Measurements from ENCODE around the gene NR1D2.
A peak's percentile ranks its signal among the peaks of the same experiment; 100 is the strongest.
"Not testable (repeated sequence)": the region's sequence is repeated elsewhere in the genome, so short reads cannot be mapped to it uniquely, and the experiment has no call there.

Gene NR1D2

DNA sequence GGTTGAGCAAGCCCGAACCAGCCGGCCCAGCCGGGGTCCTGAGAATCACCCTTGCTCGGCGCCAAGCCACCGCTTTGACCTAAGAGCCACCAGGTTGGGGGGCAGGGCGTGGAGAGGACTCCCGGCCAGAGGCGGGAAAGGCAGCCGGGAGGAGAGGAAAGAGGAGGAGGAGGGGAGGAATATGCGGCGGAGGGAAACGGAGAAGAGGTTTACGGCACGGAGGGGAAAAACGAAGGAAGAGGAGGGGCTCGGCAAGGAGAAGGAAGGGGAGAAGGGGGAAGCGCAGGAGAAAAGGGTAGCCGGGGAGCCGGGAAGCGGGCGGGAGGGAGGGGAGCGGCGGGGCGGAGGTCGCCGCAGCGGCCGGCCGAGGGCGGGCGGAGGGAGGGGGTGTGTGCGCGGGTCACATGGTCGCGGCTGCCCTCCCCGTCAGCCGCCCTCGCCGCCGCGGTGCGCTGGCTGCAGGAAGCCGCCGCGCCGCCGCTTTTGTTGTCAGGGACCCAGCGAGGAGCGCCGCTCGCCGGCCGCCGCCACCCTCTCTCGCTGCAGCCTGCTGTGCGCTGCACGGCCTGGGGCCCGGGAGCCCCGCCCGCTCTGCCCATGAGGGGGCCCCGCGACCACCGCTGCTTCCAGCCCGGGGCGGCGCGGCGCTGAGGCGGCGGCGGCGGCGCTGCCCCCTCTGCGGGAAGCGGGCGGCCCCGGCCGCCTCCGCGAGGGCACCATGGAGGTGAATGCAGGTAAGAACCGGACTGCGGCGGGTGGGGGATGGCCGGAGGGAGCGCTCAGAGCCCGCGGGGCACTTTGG, at the start of gene NR1D2:
Gene NR1D2 (plus strand): TSS at position 426 of the 802 bp plus-strand sequence. CDS start 293 bp downstream, at position 719.
- peak; percentile 53 to 85 (median 81) for DNase-seq

DNA sequence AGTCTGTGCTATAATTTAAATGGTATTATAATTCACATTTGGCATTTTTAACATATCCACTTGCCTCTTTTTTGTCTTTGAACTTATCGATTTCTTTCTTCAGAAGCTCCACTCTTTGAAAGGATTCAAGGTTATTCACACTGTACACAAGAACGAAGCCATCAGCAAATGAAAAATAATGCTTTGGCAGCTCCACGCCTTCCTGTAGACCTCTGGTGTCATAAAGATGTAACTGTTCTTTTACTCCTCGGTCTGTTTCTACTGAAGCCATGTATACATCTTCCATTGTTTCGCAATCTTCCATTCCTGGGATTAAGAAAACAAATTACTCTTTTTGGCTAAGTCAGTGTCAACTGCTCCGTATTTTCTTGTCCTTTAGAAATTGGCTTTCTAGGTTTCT, 44.3 kb upstream of the NR1D2 start:
- no peak for DNase-seq

DNA sequence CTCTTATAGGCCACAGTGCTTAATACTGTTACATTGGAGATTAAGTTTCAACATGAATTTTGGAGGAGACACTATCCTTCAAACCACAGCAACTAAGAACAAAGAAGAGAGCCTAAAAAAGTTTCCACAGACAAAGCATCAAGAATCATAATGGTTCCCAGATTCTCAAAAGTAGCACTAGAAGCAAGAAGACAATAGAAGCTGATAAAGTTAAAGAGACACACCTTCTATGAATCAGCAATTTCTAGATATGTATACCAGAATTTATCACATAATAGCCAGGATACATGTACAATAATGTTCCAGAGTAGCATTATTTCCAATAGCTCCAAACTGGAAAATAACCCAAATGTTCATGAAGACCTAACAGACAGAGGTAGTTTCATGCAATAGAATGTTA, 40.5 kb upstream of the NR1D2 start:
- DNase-seq: no peak

DNA sequence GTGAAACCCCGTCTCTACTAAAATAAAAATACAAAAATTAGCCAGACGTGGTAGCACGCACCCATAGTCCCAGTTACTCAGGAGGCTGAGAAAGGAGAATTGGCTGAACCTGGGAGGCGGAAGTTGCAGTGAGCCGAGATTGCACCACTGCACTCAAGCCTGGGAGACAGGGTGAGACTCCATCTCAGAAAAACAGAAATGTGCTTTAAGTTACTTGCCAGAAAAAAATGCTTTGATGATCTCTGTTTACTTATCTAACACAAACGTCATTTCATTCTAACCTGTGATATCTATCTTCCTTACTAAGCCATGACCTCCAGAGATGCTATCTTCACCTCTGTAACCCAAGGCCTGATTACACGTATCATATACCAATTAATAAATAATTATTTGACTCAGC, 35.7 kb upstream of the NR1D2 start:
- no peak for DNase-seq

DNA sequence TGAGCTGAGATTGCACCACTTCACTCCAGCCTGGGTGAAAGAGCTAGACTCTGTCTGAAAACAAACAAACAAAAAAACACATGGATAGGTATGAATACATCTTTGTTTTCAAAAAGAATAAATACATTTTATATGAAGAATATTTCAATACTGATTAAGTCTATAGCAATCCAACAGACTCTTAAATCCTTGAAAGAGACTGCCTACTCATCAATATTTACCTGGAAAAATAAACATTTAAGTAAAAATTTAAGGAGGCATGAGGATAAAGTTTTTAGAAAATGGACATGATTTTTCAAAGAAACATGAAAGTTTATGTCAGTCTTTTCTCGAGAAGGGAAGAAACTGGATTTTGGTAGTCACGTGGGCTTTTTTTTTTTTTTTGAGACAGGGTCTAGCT, 33.7 kb upstream of the NR1D2 start:
- DNase-seq: no peak

DNA sequence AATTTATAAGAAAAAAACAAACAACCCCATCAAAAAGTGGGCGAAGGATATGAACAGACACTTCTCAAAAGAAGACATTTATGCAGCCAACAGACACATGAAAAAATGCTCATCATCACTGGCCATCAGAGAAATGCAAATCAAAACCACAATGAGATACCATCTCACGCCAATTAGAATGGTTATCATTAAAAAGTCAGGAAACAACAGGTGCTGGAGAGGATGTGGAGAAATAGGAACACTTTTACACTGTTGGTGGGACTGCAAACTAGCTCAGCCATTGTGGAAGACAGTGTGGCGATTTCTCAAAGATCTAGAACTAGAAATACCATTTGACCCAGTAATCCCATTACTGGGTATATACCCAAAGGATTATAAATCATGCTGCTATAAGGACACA, 32.8 kb upstream of the NR1D2 start:
- DNase-seq: not testable (repeated sequence)

DNA sequence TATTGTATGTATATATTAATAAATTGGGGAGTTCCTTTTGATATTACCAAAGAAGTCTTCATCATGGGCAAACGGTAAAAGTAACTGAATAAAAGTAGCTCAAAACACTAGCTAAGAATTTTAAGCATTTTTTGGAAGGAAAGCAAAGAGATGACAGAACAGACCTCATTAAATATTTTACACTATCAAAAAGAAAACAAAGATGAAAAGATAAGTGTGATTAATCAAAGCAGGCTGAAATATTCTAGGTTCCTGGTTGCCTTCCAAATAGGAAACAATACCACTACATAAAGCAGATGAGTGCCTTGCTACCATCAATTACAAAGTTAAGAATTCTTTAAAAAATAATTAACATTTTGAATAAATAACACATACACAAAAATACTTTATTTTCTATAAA, 31.9 kb upstream of the NR1D2 start:
- no peak for DNase-seq

DNA sequence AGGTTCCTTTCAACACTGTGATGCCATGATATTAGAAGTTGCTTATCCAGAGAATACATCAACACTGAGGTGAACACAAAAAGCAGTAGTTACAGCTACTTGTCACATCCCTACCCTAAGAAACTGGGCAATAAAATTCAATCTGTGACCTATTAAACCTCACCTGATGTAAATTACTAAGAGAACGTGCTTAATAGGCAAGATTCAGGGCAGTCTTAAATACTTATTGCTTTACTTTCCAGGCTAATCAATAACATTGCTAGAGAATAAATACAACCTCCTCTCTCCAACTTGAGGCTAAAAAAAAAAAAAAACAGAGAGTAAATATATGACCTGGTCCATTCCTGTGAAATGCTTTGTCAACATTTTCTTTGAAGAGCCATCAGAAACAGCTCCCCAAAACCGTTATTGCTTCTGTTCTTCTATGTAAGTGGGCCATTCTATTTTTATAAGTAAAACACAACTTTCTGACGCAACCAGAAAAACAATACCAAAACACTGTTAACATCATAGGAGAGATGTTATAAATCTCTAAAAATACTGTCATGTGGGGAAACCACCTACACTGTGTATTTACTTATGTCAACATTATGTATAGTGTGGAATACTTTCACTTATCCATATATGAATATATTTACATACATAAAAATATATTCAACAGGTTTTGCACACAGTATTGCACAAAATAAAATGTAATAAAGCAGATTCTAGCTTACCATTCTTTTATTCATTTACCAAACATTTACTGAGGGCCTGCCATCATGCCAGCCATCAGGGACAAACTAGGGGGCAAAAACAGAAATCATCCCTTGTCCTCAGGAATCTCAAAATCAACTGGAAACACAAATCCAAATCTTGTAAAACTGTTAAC, 31.0 kb upstream of the NR1D2 start:
- DNase-seq: peak in 1 of 3 experiments; percentile 1

DNA sequence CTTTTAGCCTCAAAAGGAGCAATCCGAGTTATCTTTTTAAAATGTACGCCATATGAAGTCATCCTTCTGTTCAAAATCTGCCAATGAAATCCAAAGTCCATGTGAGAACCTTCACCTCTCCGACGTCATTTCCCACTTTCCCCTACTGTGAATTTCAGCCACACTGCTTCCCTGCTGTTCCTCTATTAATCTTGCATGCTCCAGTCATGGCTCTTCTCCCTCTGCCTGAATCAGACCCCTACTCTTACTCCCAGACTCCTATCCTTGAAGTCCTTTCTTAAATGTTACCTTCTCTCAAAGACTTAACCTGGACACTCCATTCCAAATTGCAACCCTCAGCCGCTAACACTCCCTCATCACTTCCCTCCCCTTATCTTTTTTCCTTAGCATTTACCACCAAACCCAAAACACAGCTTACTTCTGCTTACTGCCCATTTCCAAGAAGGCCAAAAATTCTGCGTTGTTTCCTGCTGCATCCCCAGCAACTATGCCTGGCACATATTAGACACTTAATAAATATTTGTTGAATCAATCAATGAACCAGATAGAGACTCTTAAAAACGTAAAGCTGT, 29.5 kb upstream of the NR1D2 start:
- peak in 2 of 3 experiments; percentile 13 to 56 for DNase-seq

DNA sequence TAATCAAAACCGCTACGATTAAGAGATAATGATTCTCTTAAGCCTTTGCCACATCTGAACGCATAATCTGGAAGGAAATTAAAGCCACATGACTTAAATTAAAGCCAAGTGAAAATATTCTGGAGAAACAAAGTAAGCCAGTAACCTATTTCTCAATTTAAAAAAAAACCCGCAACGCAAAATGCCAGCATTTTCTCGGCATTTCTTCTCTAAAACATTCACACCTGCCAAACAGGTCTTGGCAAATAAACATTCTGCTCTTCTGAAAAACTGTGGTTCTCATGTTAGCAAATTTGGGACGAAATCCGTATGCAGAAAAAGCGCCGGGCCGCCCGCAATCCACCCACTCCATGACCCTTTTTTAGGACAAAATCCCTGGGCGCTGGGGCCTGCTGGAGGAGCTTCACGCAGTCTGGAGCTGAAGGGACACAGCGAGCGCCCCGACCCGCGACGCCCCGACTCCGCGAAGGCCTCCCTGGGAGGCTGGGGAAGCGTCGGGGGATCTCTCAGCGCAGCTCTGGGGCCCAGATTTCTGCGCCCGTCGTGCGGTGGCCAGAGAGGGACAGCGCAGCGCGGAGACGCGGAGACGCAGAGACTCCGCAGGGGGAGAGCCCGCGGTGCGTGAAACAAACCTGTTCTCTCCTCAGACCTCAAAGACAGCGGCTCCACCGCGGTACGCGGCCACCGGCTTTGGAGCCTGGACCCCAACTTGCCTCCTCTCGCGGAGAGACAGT, 28.8 kb upstream of the NR1D2 start:
- peak in 1 of 3 experiments; percentile 50 for DNase-seq

DNA sequence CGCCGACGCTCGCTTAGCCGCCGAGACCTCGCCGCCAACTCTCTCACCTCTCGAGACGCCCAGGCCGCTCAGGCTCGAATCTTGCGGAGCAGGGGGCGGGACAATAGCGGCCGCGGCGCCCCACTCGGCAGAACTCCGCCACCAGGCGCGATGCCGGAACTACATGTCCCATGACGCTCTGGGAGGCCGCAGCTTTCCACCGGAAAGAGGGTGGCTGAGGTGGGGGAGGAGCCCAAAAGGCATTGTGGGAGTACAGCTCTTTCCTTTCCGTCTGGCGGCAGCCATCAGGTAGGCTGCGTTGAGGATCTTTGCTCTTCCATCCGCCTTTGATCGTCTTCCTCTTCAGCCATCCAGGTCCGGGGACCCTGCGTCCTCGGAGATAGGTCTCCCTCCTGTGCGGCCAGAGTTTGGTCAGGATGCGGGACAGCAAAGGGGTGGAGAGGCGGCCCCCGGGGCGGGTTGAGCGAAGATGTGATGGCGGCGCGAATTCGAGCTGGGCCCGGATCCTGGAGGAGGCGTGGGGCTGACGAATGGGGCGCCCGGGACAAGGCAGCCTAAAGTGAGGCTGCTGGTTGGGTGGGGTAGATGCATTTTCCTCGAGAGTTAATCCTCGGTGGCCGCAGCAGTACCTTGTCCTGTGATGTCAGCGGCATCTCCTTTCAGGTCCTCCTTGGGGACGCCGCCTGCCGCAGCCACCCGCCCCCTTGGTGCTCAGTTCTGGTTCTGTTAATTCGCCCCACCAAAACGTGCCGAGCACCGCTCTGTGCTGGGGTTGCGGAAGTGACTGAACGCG, 28.0 kb upstream of the NR1D2 start, which contains the start of the genes NKIRAS1 and RPL15:
Gene NKIRAS1 (minus strand): TSS at position 105 of the 793 bp plus-strand sequence. CDS start 6,086 bp downstream, outside the sequence.
Gene RPL15 (plus strand): TSS at position 247 of the 793 bp plus-strand sequence. CDS start 728 bp downstream, outside the sequence.
- peak; percentile 89 to 96 (median 91) for DNase-seq

DNA sequence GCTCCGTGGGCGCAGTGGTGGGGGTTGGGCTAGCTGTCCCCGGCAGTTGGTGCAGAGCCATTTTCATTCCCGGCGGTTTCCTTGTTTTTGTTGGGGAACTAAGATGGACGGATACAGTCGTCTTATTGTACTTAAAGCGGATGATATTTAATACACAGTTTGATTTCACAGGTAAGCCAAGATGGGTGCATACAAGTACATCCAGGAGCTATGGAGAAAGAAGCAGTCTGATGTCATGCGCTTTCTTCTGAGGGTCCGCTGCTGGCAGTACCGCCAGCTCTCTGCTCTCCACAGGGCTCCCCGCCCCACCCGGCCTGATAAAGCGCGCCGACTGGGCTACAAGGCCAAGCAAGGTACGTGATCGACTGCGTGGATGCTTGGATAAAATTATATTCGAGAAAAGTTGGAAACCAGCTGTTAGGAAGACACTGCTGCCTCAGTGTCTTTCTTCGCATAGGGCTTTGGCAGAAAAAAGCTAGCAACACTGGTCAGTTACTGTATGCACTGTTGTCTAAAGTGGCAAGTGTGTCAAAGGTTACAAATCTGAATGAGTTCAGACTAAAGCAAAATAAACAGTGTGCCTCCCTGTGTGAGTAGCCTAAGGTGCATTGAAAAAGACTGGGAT, 27.3 kb upstream of the NR1D2 start:
- peak in 1 of 3 experiments; percentile 26 for DNase-seq

DNA sequence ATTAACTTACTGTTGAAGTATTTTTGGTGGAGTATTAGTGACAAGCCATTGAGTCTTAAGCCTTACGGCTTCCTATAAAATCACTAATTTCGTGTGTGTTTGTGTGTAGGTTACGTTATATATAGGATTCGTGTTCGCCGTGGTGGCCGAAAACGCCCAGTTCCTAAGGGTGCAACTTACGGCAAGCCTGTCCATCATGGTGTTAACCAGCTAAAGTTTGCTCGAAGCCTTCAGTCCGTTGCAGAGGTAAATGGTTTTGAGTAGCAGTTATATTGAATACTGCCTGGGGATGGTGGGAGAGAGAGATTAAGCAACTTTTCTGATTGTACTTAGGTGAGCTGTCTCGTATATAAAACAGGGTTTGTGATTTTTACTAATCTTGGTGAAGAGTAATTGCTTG, 26.8 kb upstream of the NR1D2 start:
- DNase-seq: not testable (repeated sequence)

DNA sequence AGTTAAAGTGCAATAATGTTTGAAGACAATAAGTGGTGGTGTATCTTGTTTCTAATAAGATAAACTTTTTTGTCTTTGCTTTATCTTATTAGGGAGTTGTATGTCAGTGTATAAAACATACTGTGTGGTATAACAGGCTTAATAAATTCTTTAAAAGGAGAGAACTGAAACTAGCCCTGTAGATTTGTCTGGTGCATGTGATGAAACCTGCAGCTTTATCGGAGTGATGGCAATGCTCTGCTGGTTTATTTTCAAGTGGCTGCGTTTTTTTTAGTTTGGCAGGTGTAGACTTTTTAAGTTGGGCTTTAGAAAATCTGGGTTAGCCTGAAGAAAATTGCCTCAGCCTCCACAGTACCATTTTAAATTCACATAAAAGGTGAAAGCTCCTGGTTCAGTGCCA, 25.5 kb upstream of the NR1D2 start:
- no peak for DNase-seq

DNA sequence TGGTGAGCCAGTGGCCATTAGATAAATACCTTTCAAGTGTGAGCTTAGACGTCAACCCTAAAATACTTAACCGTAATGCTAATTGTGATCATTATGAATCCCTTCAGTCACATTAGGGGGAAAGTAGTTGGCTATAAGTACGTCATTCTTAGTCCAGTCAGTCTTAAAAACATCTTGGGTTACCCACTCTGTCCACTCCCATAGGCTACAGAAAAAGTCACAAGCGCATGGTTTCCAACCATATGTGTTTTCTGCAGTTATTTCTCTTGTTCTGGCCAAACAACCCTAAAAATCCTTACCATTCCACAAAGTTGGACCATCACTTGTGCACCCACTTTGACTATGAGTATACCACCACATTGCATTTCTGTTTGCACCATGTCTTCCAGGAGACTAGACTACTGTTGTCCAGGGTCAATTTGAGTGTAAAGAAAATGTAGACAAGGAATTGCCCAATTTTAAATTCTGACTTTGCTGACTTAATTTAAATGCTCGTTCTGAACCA, 24.9 kb upstream of the NR1D2 start:
- DNase-seq: peak in 1 of 3 experiments; percentile 3

DNA sequence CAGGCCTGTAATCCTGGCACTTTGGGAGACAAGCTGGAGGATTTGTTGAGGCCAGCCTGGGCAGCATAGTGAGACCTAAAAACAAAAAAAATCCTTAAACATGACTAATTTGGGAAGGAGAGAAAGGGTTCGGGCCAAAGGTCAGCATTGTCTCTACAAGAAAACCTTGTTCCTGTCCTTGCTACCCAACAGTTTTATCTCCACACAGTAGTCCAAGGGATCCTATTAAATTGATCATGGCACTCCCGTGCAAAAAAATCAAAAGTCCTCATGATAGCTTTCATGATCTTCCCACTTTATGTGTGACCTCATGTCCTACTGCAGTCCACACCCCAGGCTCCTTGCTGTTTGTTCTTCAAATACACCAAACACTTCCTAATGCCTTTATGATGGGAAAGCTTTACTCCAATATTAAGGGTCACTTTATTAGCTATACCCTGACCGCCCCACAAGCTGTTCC, 24.0 kb upstream of the NR1D2 start:
- no peak for DNase-seq

DNA sequence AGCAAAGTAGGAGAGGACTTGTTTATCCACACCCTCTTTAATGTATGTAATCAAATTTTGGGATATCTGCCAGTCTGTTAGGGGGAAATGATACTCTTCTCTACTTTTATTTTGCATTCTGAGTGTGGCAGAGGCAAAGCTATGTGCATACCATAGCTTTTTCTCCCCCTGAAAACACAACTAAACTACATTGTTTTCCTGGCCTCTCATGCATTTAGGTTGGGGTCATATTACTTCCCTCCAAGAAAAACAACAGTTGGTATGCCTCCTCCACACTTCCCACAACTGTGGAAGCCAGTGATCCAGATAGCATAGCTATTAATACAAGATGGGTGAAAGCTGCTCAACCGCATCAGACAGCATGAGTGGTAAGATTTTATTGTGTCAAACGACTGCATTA, 21.3 kb upstream of the NR1D2 start:
- DNase-seq: no peak

DNA sequence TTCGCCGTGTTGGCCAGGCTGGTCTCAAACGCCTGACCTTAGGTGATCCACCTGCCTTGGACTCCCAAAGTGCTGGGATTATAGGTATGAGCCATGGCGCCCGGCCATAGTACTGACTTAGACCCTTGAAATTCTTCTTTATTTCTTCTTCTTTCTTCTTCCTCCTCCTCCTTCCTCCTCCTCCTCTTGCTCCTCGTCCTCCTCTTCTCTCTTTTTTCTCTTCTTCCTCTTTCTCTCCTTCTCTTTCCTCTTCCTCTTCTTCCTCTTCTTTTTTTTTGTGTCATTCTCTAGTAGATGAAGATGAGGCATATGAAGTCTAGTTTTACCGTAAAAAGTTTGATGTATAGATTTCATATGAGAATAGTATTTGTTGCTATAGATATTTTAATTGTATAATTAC, 18.8 kb upstream of the NR1D2 start:
- DNase-seq: no peak

DNA sequence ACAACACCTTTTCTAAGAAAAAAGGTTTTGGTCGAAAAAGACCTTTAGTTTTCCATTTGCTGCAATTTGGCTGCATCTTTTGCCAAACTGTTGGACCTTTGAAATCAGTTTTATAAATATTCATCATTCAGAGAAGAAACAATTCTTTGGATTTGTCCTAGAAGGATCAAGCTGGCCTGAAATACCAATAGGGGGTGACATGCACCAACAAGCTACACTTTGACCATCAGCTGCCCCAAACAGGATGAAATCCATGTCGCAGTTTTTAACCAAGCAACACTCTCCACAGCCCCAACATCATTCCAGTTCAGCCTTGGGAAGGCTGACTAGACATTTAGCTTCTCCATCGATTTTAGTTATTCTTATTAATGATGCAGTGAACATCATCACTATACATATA, 18.4 kb upstream of the NR1D2 start:
- no peak for DNase-seq

DNA sequence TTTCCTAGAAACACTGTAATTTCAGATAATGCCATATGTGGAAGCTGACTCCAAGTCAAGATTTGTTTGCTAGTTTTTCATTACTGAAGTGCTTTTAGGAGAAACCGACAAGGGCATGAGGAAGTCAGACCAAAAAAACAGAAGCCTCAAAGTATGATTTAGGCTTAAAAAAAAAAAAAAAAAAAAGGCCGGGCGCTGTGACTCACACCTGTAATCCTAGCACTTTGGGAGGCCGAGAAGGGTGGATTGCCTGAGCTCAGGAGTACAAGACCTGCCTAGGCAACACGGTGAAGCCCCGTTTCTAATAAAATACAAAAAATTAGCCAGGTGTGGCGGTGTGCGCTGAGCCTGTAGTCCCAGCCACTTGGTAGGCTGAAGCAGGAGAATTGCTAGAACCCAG, 16.6 kb upstream of the NR1D2 start:
- no peak for DNase-seq

DNA sequence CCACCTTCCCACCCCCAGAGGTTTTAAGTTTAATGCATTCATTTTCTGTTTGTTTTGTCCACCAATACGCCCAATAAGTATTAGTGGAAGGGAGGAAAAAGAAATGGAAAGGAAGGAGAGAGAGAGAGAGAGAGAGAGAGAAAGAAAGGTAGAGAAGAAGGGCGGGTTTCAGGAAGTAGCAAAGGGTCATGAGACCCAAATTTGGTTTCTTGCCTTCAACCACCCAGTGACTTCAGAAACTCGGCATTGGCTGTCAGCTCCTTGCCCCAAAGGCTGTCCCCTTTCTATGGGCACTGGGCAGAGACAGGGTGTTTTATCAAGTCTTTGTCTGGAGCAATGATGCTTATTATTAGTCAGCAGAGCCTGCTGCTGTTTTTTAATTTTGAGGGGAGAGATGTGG, 13.5 kb upstream of the NR1D2 start:
- DNase-seq: no peak
